Ovary (tissue), 10 donors: ENCODE results near the gene EMC8. TPM values are rescaled to one million over a fixed set of nuclear protein-coding genes. Genes with fewer than 3 reads are reported as not detected.
A peak's percentile ranks its signal among the peaks of the same experiment; 100 is the strongest.

Source experiments
- DNase-seq, 5 donors: peaks; one replicate each; pipeline ENCODE4 v3.0.0-alpha.2; 2019 to 2020
- H3K27ac ChIP-seq, 2 donors: fragments of 200-600 bp; one replicate each; pipeline versions ENCODE4 v1.5.1 to v1.8.0; 2019 to 2022
- H3K27me3 ChIP-seq: fragments of 200-600 bp; one replicate; pipeline ENCODE4 v1.8.0; 2022
- H3K36me3 ChIP-seq: fragments of 200-600 bp; sonication (generic); one replicate; pipeline ENCODE4 v1.5.1; 2019
- H3K4me1 ChIP-seq: one replicate; pipeline ENCODE4 v1.8.1; 2013; ENCODE audit warnings: mild to moderate bottlenecking, moderate library complexity; ENCODE audit not compliant: insufficient read depth
- H3K4me3 ChIP-seq: fragments of 200-600 bp; sonication (generic); one replicate; pipeline ENCODE4 v1.5.1; 2017
- H3K9me3 ChIP-seq, 2 donors: fragments of 200-600 bp in 1 of 2; sonication (generic) in 1 of 2; one replicate each; pipeline versions ENCODE4 v1.5.1 to v1.8.1; 2013 to 2019; ENCODE audit warnings: mild to moderate bottlenecking in 1 of 2, moderate library complexity in 1 of 2
- EP300 ChIP-seq: sonication (generic); formaldehyde crosslinking; IDR thresholded peaks from one replicate; pipeline ENCODE4 v1.6.1; 2017; ENCODE audit warnings: antibody characterized with exemption
- POLR2A ChIP-seq: fragments of 450-650 bp; IDR thresholded peaks from one replicate; pipeline ENCODE4 v1.6.1; 2017; ENCODE audit warnings: antibody characterized with exemption, mild to moderate bottlenecking, moderate library complexity
- WGBS, 3 donors: extraction: QIAGEN DNeasy Blood & Tissue Kit in 1 of 3; methylation state at CpG; one replicate each; pipeline versions ENCODE4 v1.1.5 to v1.1.7; 2013 to 2017; 5-methylcytosine and 5-hydroxymethylcytosine counted together
- intact Hi-C, 4 donors: fragments of 100-400 bp; cut with DNase I; formaldehyde crosslinking; loops; one replicate each; pipeline versions ENCODE4 v1.11.0 to v1.15.1; 2022 to 2023
- long read RNA-seq, 3 donors: library from polyadenylated mRNA in 2 of 3; unstranded in 2 of 3; transcript quantifications; one replicate each; pipeline ENCODE4 v2.0.0 and lab custom pipeline, GENCODE V29; 2021 to 2026
- polyA plus RNA-seq, 2 donors: library from polyadenylated mRNA; stranded (reverse); fragments of 200-250 nt in 1 of 2; fragments of 350-450 nt in 1 of 2; fragmentation: Illumina TruSeq in 1 of 2; extraction: RNeasy Lipid Tissue Mini Kit (QIAGEN cat#74804) in 1 of 2; gene quantifications; one replicate each; pipeline ENCODE4 v1.2.3, GENCODE V29; 2013 to 2014
- total RNA-seq, 7 donors: library from RNA; depleted of rRNA in 2 of 7; stranded (reverse); fragments of >200 nt in 2 of 7; fragmentation: NEBNext Ultra II Directional in 3 of 7; extraction: Animal tissue kit (Norgen Biotek cat#: 25700) in 3 of 7; gene quantifications; one replicate each; pipeline versions ENCODE4 v1.1.0 to v1.2.4, GENCODE V29; 2016 to 2023
- TF ChIP-seq, protein P1 (sequence below), 3 donors: fragments of 450-650 bp in 2 of 3; fragments of 200-600 bp in 1 of 3; IDR thresholded peaks; one replicate each; pipeline versions ENCODE4 v1.5.1 to v1.8.0; 2016 to 2022; ENCODE audit warnings: antibody characterized with exemption in 3 of 3, mild to moderate bottlenecking in 1 of 3
- donor health status: DM: no; HTN: no; CAD: no; lungs with moderate emphysema.
- donor health status: DM: no; HTN: no; CAD: no.
- donor health status: Bipolar disorder and iron deficiency.
- donor health status: DM: yes; HTN: yes; CAD: no.
- donor health status: DM: no; HTN: no; CAD: no.
- donor health status: DM: yes; HTN: yes; CAD: no.

Gene EMC8
- total RNA-seq (10 to 100 TPM; 16.6 to 32.5 (median 21.5) TPM), polyA plus RNA-seq (10 to 100 TPM in 1 of 2 donors, 1 to 10 TPM in 1; 9.4 to 15.0 TPM)
- long read RNA-seq, donor 1, transcript EMC8-201 (5 exons, 1,962 nt), result major isoform, 32 of 46 reads
- long read RNA-seq, donor 1, transcript EMC8-202 (4 exons, 1,935 nt), result minor isoform, 10 of 46 reads
- long read RNA-seq, donor 1, partial matches to known transcripts, result 1 of 46 reads
- long read RNA-seq, donor 1, other reads (novel, unspliced or antisense), result 2 of 46 reads
- long read RNA-seq, donor 2, transcript EMC8-201 (5 exons, 1,962 nt), result major isoform, 21 of 941 reads
- long read RNA-seq, donor 2, partial matches to known transcripts, result 299 of 941 reads
- long read RNA-seq, donor 2, other reads (novel, unspliced or antisense), result 618 of 941 reads
- long read RNA-seq, donor 3, transcript EMC8-201 (5 exons, 1,962 nt), result major isoform, 33 of 46 reads
- long read RNA-seq, donor 3, transcript EMC8-202 (4 exons, 1,935 nt), result minor isoform, 10 of 46 reads
- long read RNA-seq, donor 3, partial matches to known transcripts, result 0 of 46 reads
- long read RNA-seq, donor 3, other reads (novel, unspliced or antisense), result 2 of 46 reads

DNA sequence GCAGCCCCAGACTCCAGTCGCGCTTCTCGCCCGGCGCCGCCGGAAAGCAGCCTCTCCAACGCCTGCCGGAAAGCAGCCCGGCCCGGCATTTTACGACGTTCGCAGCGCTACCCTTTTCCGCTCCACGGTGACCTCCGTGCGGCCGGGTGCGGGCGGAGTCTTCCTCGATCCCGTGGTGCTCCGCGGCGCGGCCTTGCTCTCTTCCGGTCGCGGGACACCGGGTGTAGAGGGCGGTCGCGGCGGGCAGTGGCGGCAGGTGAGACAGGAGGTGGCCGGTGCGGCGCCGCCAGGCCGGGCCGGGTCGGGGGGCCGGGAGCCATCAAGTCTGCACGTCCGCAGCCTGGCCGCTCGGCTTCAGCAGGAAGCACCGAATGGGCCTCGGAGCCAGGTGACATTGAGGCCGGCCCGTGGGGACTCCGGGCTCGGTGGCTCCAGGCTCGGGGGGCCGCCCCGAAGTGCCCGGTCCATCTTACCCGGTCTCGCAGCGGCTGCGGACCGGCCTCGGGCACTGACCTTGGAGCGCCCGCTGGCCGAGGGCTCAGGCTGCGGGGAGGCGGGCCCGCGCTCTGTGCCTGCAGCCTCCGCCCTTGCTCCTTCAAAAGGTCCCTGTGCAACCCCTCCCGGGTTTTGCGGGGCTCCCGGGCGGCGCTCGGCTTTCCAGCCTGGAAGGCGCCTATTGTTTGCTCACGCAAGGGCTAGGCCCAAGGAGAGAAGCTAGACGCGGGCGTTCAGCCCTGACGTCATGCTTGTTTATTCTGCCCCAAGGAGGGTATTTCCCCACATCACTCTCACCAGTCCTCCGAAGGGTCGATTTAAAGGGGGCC lies at the start of gene EMC8, which contains the start of gene COX4I1:
Gene EMC8, minus strand, starts transcription at position 48 of the 824 bp plus-strand sequence. CDS start 249 bp downstream, outside the sequence.
Gene COX4I1, plus strand, starts transcription at position 199 of the 824 bp plus-strand sequence. CDS start 1,511 bp downstream, outside the sequence.
- H3K27me3 ChIP-seq, result no peaks in the 10 kb centered on the region
- intact Hi-C loops, result no loop called here
- peak; percentile 93 to 97 (median 94) for DNase-seq
- 0 to 1% (median 1%) methylated on average over 57 to 87 of the region's 87 CpGs for WGBS, 3 donors
- H3K4me3 ChIP-seq, result peak within 1 kb of the TSS; percentile 87
- peak within 1 kb of the TSS; percentile 47 to 59 for H3K27ac ChIP-seq
- no peaks in the 10 kb centered on the region for H3K36me3 ChIP-seq
- H3K9me3 ChIP-seq, result no peaks in the 10 kb centered on the region
- TF ChIP-seq EP300 (no peak), POLR2A (peak; percentile 63)
- TF ChIP-seq, protein P1, sequence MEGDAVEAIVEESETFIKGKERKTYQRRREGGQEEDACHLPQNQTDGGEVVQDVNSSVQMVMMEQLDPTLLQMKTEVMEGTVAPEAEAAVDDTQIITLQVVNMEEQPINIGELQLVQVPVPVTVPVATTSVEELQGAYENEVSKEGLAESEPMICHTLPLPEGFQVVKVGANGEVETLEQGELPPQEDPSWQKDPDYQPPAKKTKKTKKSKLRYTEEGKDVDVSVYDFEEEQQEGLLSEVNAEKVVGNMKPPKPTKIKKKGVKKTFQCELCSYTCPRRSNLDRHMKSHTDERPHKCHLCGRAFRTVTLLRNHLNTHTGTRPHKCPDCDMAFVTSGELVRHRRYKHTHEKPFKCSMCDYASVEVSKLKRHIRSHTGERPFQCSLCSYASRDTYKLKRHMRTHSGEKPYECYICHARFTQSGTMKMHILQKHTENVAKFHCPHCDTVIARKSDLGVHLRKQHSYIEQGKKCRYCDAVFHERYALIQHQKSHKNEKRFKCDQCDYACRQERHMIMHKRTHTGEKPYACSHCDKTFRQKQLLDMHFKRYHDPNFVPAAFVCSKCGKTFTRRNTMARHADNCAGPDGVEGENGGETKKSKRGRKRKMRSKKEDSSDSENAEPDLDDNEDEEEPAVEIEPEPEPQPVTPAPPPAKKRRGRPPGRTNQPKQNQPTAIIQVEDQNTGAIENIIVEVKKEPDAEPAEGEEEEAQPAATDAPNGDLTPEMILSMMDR (IDR thresholded peaks at IDR 0.05), result no peak
- peaks cover 11% of the 10 kb centered on the region for H3K4me1 ChIP-seq

GRCh38 chr16:85848986-85849385 lies 49.6 kb upstream of the EMC8 start:
- Histone ChIP-seq H3K4me1 (peaks cover 3% of the 10 kb centered on the region), H3K9me3 (no peaks in the 10 kb centered on the region), H3K36me3 (no peaks in the 10 kb centered on the region), H3K27ac (no peak overlapping the region), H3K27me3 (no peaks in the 10 kb centered on the region), H3K4me3 (no peak overlapping the region)
- intact Hi-C loops, result no loop called here
- DNase-seq, result no peak
- 35 to 44% (median 44%) methylated on average over 9 of the region's 9 CpGs for WGBS, 3 donors
- TF ChIP-seq, protein P1 (IDR thresholded peaks at IDR 0.05), result no peak
- TF ChIP-seq POLR2A, result no peak
- TF ChIP-seq EP300, result no peak

- WGBS, 3 donors, result 63 to 68% (median 67%) methylated on average over 39 of the region's 39 CpGs
- Histone ChIP-seq H3K4me1 (peaks cover 3% of the 10 kb centered on the region), H3K27ac (no peak overlapping the region), H3K27me3 (no peaks in the 10 kb centered on the region), H3K36me3 (no peaks in the 10 kb centered on the region), H3K9me3 (no peaks in the 10 kb centered on the region), H3K4me3 (no peak overlapping the region)
- TF ChIP-seq POLR2A (no peak), EP300 (no peak)
- TF ChIP-seq, protein P1 (IDR thresholded peaks at IDR 0.05), result no peak
- DNase-seq, result no peak
- intact Hi-C loops, result no loop called here
These were observed 48.6 kb upstream of the EMC8 start for GRCh38 chr16:85847681-85848601.
